HepG2 (cell line): Measurements from ENCODE around the gene CRLF2. TPM values are rescaled to one million over a fixed set of nuclear protein-coding genes. Genes with fewer than 3 reads are reported as not detected.

ENCODE experiments used
- ATAC-seq: fragments of 200-7000 bp; cut with Tn5 transposase; 3 replicates; pipeline ENCODE4 v1.9.1; 2020; ENCODE audit warnings: mild to moderate bottlenecking, moderate library complexity
- BruUV-seq: library from RNA; stranded (reverse); fragments of 400-500 nt; replicated peaks from 2 replicates; lab custom pipeline; 2021; lab: Mats Ljungman, UMichigan
- CTCF ChIA-PET: fragments of 300-600 bp; formaldehyde crosslinking; extraction: SDS; loops from one replicate; lab custom pipeline; 2021; ENCODE audit warnings: low total read pairs, inconsistent platforms, low intra/inter-chr PET ratio; lab: Yijun Ruan, JAX
- POLR2A ChIA-PET: fragments of 350-600 bp; sonication (Branson Sonifier 250); formaldehyde crosslinking; loops from one replicate; lab custom pipeline; 2020; ENCODE audit warnings: antibody characterized with exemption, inconsistent platforms; lab: Yijun Ruan, JAX
- DNase-seq: peaks from one replicate; pipeline ENCODE4 v3.0.0-alpha.2; 2015; ENCODE audit warnings: low spot score
- FAIRE-seq: peaks from 3 replicates; lab custom pipeline; 2011; peaks lifted over from hg19 to GRCh38; lab: Jason Lieb, UNC
- H2AFZ ChIP-seq: one replicate; pipeline ENCODE4 v1.6.1; 2011; ENCODE audit warnings: low read length, inconsistent platforms
- H3K27ac ChIP-seq: fragments of 300-600 bp; 3 replicates; pipeline ENCODE4 v1.8.0; 2011; ENCODE audit warnings: mixed run types, mild to moderate bottlenecking, mixed read lengths, low read length, inconsistent platforms; ENCODE audit not compliant: insufficient read depth; ENCODE audit errors: extremely low read length
- H3K27me3 ChIP-seq, 2 experiments: fragments of 200-600 bp in 1 of 2; 2 replicates in 1 of 2; 3 replicates in 1 of 2; pipeline versions ENCODE4 v1.6.0 to v1.8.0; 2011; ENCODE audit warnings: low read length in 2 of 2, mild to moderate bottlenecking in 2 of 2, moderate library complexity in 2 of 2, inconsistent platforms in 1 of 2; ENCODE audit not compliant: insufficient read depth in 2 of 2, control insufficient read depth in 1 of 2
- H3K36me3 ChIP-seq, 2 experiments: fragments of 200-600 bp in 1 of 2; replicated peaks in 1 of 2; 2 replicates in 1 of 2; 3 replicates in 1 of 2; pipeline versions ENCODE4 v1.5.1 to v1.8.0; 2011; ENCODE audit warnings: low read length in 2 of 2, inconsistent platforms in 1 of 2; ENCODE audit not compliant: insufficient read depth in 2 of 2, control insufficient read depth in 1 of 2
- H3K4me1 ChIP-seq: 2 replicates; pipeline ENCODE4 v1.5.1; 2012; ENCODE audit warnings: low read length, inconsistent platforms; ENCODE audit not compliant: insufficient read depth
- H3K4me2 ChIP-seq: 2 replicates; pipeline ENCODE4 v1.6.0; 2011; ENCODE audit warnings: low read depth, low read length, inconsistent platforms
- H3K4me3 ChIP-seq, 3 experiments: fragments of 200-600 bp in 1 of 3; sonication (generic), shearing (Covaris generic) in 1 of 3; replicated peaks in 1 of 3; 2 replicates each; pipeline ENCODE4 v1.5.1; 2011 to 2016; ENCODE audit warnings: low read length in 3 of 3, inconsistent platforms in 2 of 3, low read depth in 2 of 3, mild to moderate bottlenecking in 2 of 3, control low read depth in 1 of 3, mixed read lengths in 1 of 3; ENCODE audit not compliant: insufficient read depth in 1 of 3
- H3K79me2 ChIP-seq: one replicate; pipeline ENCODE4 v1.6.1; 2011; ENCODE audit warnings: low read length, inconsistent platforms; ENCODE audit not compliant: insufficient read depth
- H3K9ac ChIP-seq: 2 replicates; pipeline ENCODE4 v1.6.0; 2011; ENCODE audit warnings: mild to moderate bottlenecking, low read depth, low read length, inconsistent platforms; ENCODE audit not compliant: insufficient read depth
- H3K9me3 ChIP-seq: 2 replicates; pipeline ENCODE4 v1.5.1; 2012; ENCODE audit warnings: mild to moderate bottlenecking, low read length
- H4K20me1 ChIP-seq: 2 replicates; pipeline ENCODE4 v1.6.0; 2011; ENCODE audit warnings: inconsistent platforms, mild to moderate bottlenecking, low read length, moderate library complexity; ENCODE audit not compliant: insufficient read depth
- PHF8 ChIP-seq: sonication (generic); formaldehyde crosslinking; IDR thresholded peaks from 2 replicates; pipeline ENCODE4 v1.5.0; 2020; ENCODE audit warnings: missing genetic modification reagents
- RNF219 ChIP-seq: sonication (generic); formaldehyde crosslinking; IDR thresholded peaks from 2 replicates; pipeline ENCODE4 v1.5.0; 2020; ENCODE audit warnings: mild to moderate bottlenecking, missing genetic modification reagents
- SATB2 ChIP-seq: sonication (generic); formaldehyde crosslinking; IDR thresholded peaks from 2 replicates; pipeline ENCODE4 v1.5.0; 2020; ENCODE audit warnings: missing genetic modification reagents
- TAF1 ChIP-seq: sonication (generic); formaldehyde crosslinking; IDR thresholded peaks from 2 replicates; pipeline ENCODE4 v1.4.0; 2020; ENCODE audit warnings: missing genetic modification reagents
- UBTF ChIP-seq: sonication (generic); formaldehyde crosslinking; IDR thresholded peaks from 2 replicates; pipeline ENCODE4 v1.4.0; 2020; ENCODE audit warnings: mild to moderate bottlenecking, missing genetic modification reagents
- ZNF652 ChIP-seq: IDR thresholded peaks from 2 replicates; pipeline ENCODE4 v1.6.1; 2016; ENCODE audit warnings: low read depth, borderline replicate concordance
- WGBS: methylation state at CpG from one replicate; pipeline ENCODE4 v1.1.6; 2017; ENCODE audit warnings: low lambda C conversion rate; 5-methylcytosine and 5-hydroxymethylcytosine counted together
- in situ Hi-C: cut with HindIII; loops from 2 replicates; pipeline ENCODE4 v1.10.0; 2017; ENCODE audit warnings: low pct_unique_long_range_greater_than_20kb; ENCODE audit not compliant: extremely low pct_ligation_motif_present
- intact Hi-C: fragments of 100-400 bp; cut with micrococcal nuclease; formaldehyde crosslinking; loops from one replicate; pipeline ENCODE4 v1.10.0; 2022; ENCODE audit not compliant: unreplicated experiment
- polyA plus RNA-seq, 8 experiments: library from polyadenylated mRNA; depleted of rRNA in 3 of 8; stranded (reverse) in 7 of 8; unstranded in 1 of 8; fragments of >200 nt; fragmentation: Illumina TruSeq in 4 of 8; extraction: Trizol in 4 of 8; gene quantifications; 2 replicates each; pipeline versions ENCODE4 v1.2.1 to v1.2.3, GENCODE V29; 2011 to 2016; ENCODE audit warnings: low read depth in 4 of 8, missing spikeins in 1 of 8, mixed read lengths in 1 of 8; ENCODE audit not compliant: insufficient read depth in 1 of 8
- total RNA-seq, 5 experiments: library from RNA; depleted of rRNA; stranded (reverse); fragments of >200 nt; fragmentation: Illumina TruSeq; extraction: Trizol; gene quantifications; 2 replicates each; pipeline ENCODE4 v1.2.3, GENCODE V29; 2016; ENCODE audit warnings: low read depth in 1 of 5
- TF ChIP-seq, protein P1 (sequence below): IDR thresholded peaks from 2 replicates; pipeline ENCODE4 v1.6.1; 2012; ENCODE audit warnings: low read depth, low read length, improper control_type of control experiment
- TF ChIP-seq, protein P2 (sequence below): sonication (generic); formaldehyde crosslinking; IDR thresholded peaks from 2 replicates; pipeline ENCODE4 v1.8.1; 2022; ENCODE audit warnings: low read depth, mild to moderate bottlenecking, missing genetic modification reagents

Gene CRLF2
- total and polyA plus RNA-seq, 2 of the 13 experiments (the other 11 are each of a cell fraction or from before 2014, with no cell fraction given) = not detected

- intact Hi-C loops (no loop called here), in situ Hi-C loops (no loop called here)
- Histone ChIP-seq H3K4me2 (peak overlapping the region; percentile 63), H3K9me3 (peaks cover 3% of the 10 kb centered on the region; the same call in 1 of the 2 replicates), H3K9ac (no peak overlapping the region), H3K27ac (no peak overlapping the region), H4K20me1 (no peaks in the 10 kb centered on the region), H3K27me3 (peaks cover 0 to 4% of the 10 kb centered on the region in 2 experiments; a peak in 1 of 5 replicates), H3K4me1 (peaks cover 14% of the 10 kb centered on the region), H3K36me3 (no peaks in the 10 kb centered on the region), H3K4me3 (peak overlapping the region in 2 of 3 experiments; percentile 26 to 57; a peak in 3 of 6 replicates), H3K79me2 (no peaks in the 10 kb centered on the region), H2AFZ (no peak overlapping the region)
- TF ChIP-seq, protein P1, sequence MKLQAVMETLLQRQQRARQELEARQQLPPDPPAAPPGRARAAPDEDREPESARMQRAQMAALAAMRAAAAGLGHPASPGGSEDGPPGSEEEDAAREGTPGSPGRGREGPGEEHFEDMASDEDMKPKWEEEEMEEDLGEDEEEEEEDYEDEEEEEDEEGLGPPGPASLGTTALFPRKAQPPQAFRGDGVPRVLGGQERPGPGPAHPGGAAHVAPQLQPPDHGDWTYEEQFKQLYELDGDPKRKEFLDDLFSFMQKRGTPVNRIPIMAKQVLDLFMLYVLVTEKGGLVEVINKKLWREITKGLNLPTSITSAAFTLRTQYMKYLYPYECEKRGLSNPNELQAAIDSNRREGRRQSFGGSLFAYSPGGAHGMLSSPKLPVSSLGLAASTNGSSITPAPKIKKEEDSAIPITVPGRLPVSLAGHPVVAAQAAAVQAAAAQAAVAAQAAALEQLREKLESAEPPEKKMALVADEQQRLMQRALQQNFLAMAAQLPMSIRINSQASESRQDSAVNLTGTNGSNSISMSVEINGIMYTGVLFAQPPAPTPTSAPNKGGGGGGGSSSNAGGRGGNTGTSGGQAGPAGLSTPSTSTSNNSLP = no peak
- TF ChIP-seq UBTF (no peak), SATB2 (CRISPR knock-in tag) (no peak), TAF1 (no peak), ZNF652 (CRISPR knock-in tag) (peak; percentile 66; the same call in 1 of the 2 replicates), PHF8 (CRISPR knock-in tag) (0 out of 2 replicates have a peak, but pooled peaks have one; percentile 9), RNF219 (CRISPR knock-in tag) (no peak)
- TF ChIP-seq, protein P2, sequence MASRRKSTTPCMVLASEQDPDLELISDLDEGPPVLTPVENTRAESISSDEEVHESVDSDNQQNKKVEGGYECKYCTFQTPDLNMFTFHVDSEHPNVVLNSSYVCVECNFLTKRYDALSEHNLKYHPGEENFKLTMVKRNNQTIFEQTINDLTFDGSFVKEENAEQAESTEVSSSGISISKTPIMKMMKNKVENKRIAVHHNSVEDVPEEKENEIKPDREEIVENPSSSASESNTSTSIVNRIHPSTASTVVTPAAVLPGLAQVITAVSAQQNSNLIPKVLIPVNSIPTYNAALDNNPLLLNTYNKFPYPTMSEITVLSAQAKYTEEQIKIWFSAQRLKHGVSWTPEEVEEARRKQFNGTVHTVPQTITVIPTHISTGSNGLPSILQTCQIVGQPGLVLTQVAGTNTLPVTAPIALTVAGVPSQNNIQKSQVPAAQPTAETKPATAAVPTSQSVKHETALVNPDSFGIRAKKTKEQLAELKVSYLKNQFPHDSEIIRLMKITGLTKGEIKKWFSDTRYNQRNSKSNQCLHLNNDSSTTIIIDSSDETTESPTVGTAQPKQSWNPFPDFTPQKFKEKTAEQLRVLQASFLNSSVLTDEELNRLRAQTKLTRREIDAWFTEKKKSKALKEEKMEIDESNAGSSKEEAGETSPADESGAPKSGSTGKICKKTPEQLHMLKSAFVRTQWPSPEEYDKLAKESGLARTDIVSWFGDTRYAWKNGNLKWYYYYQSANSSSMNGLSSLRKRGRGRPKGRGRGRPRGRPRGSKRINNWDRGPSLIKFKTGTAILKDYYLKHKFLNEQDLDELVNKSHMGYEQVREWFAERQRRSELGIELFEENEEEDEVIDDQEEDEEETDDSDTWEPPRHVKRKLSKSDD (CRISPR knock-in tag) = no peak
- DNase-seq (peak; percentile 7), FAIRE-seq (no peak), ATAC-seq (peak; percentile 26)
- POLR2A ChIA-PET = no interaction called here
- no TSS peak for BruUV-seq
- WGBS = 1% methylated on average over 22 of the region's 34 CpGs
- CTCF ChIA-PET = no interaction called here
Measured at GRCh38 chrX:1248331-1249061, 36.0 kb upstream of the CRLF2 start.
